ENCODE measurements around the gene TMEM178B.

TMEM178B gene

GRCh38 chr7:141257597-141257996, 183.7 kb downstream of the TMEM178B start:
- in situ Hi-C loops (cut with HindIII; ENCODE audit: low sequenced_read_pairs) = no loop called here

GRCh38 chr7:141258559-141258958, 184.7 kb downstream of the TMEM178B start:
- in situ Hi-C loops (cut with HindIII; ENCODE audit: low sequenced_read_pairs) = no loop called here

GRCh38 chr7:141262101-141263090, 188.5 kb downstream of the TMEM178B start:
- in situ Hi-C loops (cut with HindIII; ENCODE audit: low sequenced_read_pairs) = no loop called here

GRCh38 chr7:141263508-141263907, 189.6 kb downstream of the TMEM178B start:
- in situ Hi-C loops (cut with HindIII; ENCODE audit: low sequenced_read_pairs) = no loop called here

- in situ Hi-C loops (cut with HindIII; ENCODE audit: low sequenced_read_pairs) = no loop called here
Observed at GRCh38 chr7:141263983-141264382, 190.1 kb downstream of the TMEM178B start.

- in situ Hi-C loops (cut with HindIII; ENCODE audit: low sequenced_read_pairs) = no loop called here
Observed at GRCh38 chr7:141264511-141264910, 190.6 kb downstream of the TMEM178B start.

GRCh38 chr7:141265668-141266067, 191.8 kb downstream of the TMEM178B start:
- in situ Hi-C loops (cut with HindIII; ENCODE audit: low sequenced_read_pairs) = loop anchor here (5.0 kb wide), 1 partner anchor 102 kb away; no protein-coding TSS in a partner anchor

GRCh38 chr7:141268614-141269013, 194.8 kb downstream of the TMEM178B start:
- in situ Hi-C loops (cut with HindIII; ENCODE audit: low sequenced_read_pairs) = loop anchor here (5.0 kb wide), 1 partner anchor 99 kb away; no protein-coding TSS in a partner anchor

- in situ Hi-C loops (cut with HindIII; ENCODE audit: low sequenced_read_pairs) = no loop called here
Observed at GRCh38 chr7:141271451-141271850, 197.6 kb downstream of the TMEM178B start.

- in situ Hi-C loops (cut with HindIII; ENCODE audit: low sequenced_read_pairs) = no loop called here
Observed at GRCh38 chr7:141272417-141272816, 198.6 kb downstream of the TMEM178B start.

GRCh38 chr7:141275350-141275749, 201.5 kb downstream of the TMEM178B start:
- in situ Hi-C loops (cut with HindIII; ENCODE audit: low sequenced_read_pairs) = no loop called here

- in situ Hi-C loops (cut with HindIII; ENCODE audit: low sequenced_read_pairs) = no loop called here
Observed at GRCh38 chr7:141276031-141276430, 202.2 kb downstream of the TMEM178B start.

GRCh38 chr7:141280100-141280499, 206.2 kb downstream of the TMEM178B start:
- in situ Hi-C loops (cut with HindIII; ENCODE audit: low sequenced_read_pairs) = no loop called here

- in situ Hi-C loops (cut with HindIII; ENCODE audit: low sequenced_read_pairs) = no loop called here
Observed at GRCh38 chr7:141281311-141281710, 207.4 kb downstream of the TMEM178B start.

- in situ Hi-C loops (cut with HindIII; ENCODE audit: low sequenced_read_pairs) = no loop called here
Observed at GRCh38 chr7:141286522-141286921, 212.7 kb downstream of the TMEM178B start.

GRCh38 chr7:141287936-141288335, 214.1 kb downstream of the TMEM178B start:
- in situ Hi-C loops (cut with HindIII; ENCODE audit: low sequenced_read_pairs) = no loop called here

GRCh38 chr7:141288626-141289025, 214.8 kb downstream of the TMEM178B start:
- in situ Hi-C loops (cut with HindIII; ENCODE audit: low sequenced_read_pairs) = no loop called here

GRCh38 chr7:141290365-141290764, 216.5 kb downstream of the TMEM178B start:
- in situ Hi-C loops (cut with HindIII; ENCODE audit: low sequenced_read_pairs) = no loop called here

GRCh38 chr7:141290973-141291372, 217.1 kb downstream of the TMEM178B start:
- in situ Hi-C loops (cut with HindIII; ENCODE audit: low sequenced_read_pairs) = no loop called here

GRCh38 chr7:141291541-141291940, 217.7 kb downstream of the TMEM178B start:
- in situ Hi-C loops (cut with HindIII; ENCODE audit: low sequenced_read_pairs) = no loop called here

- in situ Hi-C loops (cut with HindIII; ENCODE audit: low sequenced_read_pairs) = no loop called here
Observed at GRCh38 chr7:141294143-141294829, 220.4 kb downstream of the TMEM178B start.
